SIG-M5 (cell line): Measurements from ENCODE around the gene RDH5.
A peak's percentile ranks its signal among the peaks of the same experiment; 100 is the strongest.

Experiments used
- DNase-seq: peaks from one replicate; lab custom pipeline; 2025; lab: John Stamatoyannopoulos, UW

RDH5 gene

GRCh38 chr12:55720071-55720564 lies at the start of gene RDH5:
Gene RDH5, plus strand, starts transcription at chr12:55720393. Its CDS starts 792 bp downstream, at chr12:55721185.
- no peak for DNase-seq

GRCh38 chr12:55671746-55672145 lies 48.4 kb upstream of the RDH5 start:
- no peak for DNase-seq

GRCh38 chr12:55673638-55674037 lies 46.6 kb upstream of the RDH5 start:
- DNase-seq, result peak; percentile 74

- DNase-seq, result no peak
Measured at GRCh38 chr12:55675666-55676065, 44.5 kb upstream of the RDH5 start.

- peak; percentile 76 for DNase-seq
Measured at GRCh38 chr12:55676707-55677106, 43.5 kb upstream of the RDH5 start.

GRCh38 chr12:55679691-55680090 lies 40.5 kb upstream of the RDH5 start:
- DNase-seq, result no peak

- DNase-seq, result no peak
Measured at GRCh38 chr12:55681142-55682077, 38.8 kb upstream of the RDH5 start.

- DNase-seq, result no peak
Measured at GRCh38 chr12:55682087-55682796, 38.0 kb upstream of the RDH5 start.

- no peak for DNase-seq
Measured at GRCh38 chr12:55683676-55684075, 36.5 kb upstream of the RDH5 start.

- DNase-seq, result no peak
Measured at GRCh38 chr12:55684761-55685370, 35.3 kb upstream of the RDH5 start.

GRCh38 chr12:55685671-55686070 lies 34.5 kb upstream of the RDH5 start:
- no peak for DNase-seq

GRCh38 chr12:55686366-55687010 lies 33.7 kb upstream of the RDH5 start:
- no peak for DNase-seq

- no peak for DNase-seq
Measured at GRCh38 chr12:55687746-55688145, 32.4 kb upstream of the RDH5 start.

- no peak for DNase-seq
Measured at GRCh38 chr12:55688716-55689655, 31.2 kb upstream of the RDH5 start.

GRCh38 chr12:55692631-55693322 lies 27.4 kb upstream of the RDH5 start:
- no peak for DNase-seq

GRCh38 chr12:55693323-55694187 lies 26.6 kb upstream of the RDH5 start:
- no peak for DNase-seq

GRCh38 chr12:55694188-55694515 lies 26.0 kb upstream of the RDH5 start:
- no peak for DNase-seq

- DNase-seq, result no peak
Measured at GRCh38 chr12:55694651-55695050, 25.5 kb upstream of the RDH5 start.

- no peak for DNase-seq
Measured at GRCh38 chr12:55695349-55695748, 24.8 kb upstream of the RDH5 start.
